NCI-H2196 (cell line): Measurements from ENCODE around the gene TPSG1.
"Not testable (repeated sequence)": the region's sequence is repeated elsewhere in the genome, so short reads cannot be mapped to it uniquely, and the experiment has no call there.

Experiments
- DNase-seq: peaks from one replicate; lab custom pipeline; 2025; ENCODE audit not compliant: unreplicated experiment; lab: John Stamatoyannopoulos, UW

The TPSG1 gene

GRCh38 chr16:1257561-1258224 lies 32.6 kb upstream of the TPSG1 start:
- no peak for DNase-seq

GRCh38 chr16:1256874-1257322 lies 31.8 kb upstream of the TPSG1 start:
- DNase-seq = no peak

GRCh38 chr16:1256296-1256873 lies 31.3 kb upstream of the TPSG1 start:
- not testable (repeated sequence) for DNase-seq

- DNase-seq = not testable (repeated sequence)
Observed at GRCh38 chr16:1255276-1256122, 30.4 kb upstream of the TPSG1 start, which contains the start of gene TPSD1. Gene TPSD1 (plus strand): TSS chr16:1256069. CDS start chr16:1256281, 212 bp downstream.

- not testable (repeated sequence) for DNase-seq
Observed at GRCh38 chr16:1254821-1255220, 29.8 kb upstream of the TPSG1 start.

- not testable (repeated sequence) for DNase-seq
Observed at GRCh38 chr16:1253701-1254364, 28.8 kb upstream of the TPSG1 start.

- DNase-seq = not testable (repeated sequence)
Observed at GRCh38 chr16:1249031-1249755, 24.1 kb upstream of the TPSG1 start.

- DNase-seq = not testable (repeated sequence)
Observed at GRCh38 chr16:1247903-1248537, 23.0 kb upstream of the TPSG1 start.

GRCh38 chr16:1245452-1246020 lies 20.5 kb upstream of the TPSG1 start:
- no peak for DNase-seq

- DNase-seq = no peak
Observed at GRCh38 chr16:1244881-1245280, 19.8 kb upstream of the TPSG1 start.

GRCh38 chr16:1243907-1244850 lies 19.1 kb upstream of the TPSG1 start:
- DNase-seq = not testable (repeated sequence)

- not testable (repeated sequence) for DNase-seq
Observed at GRCh38 chr16:1243363-1243762, 18.3 kb upstream of the TPSG1 start.

GRCh38 chr16:1241081-1241480 lies 16.0 kb upstream of the TPSG1 start:
- DNase-seq = not testable (repeated sequence)

GRCh38 chr16:1240436-1240835 lies 15.4 kb upstream of the TPSG1 start, which contains the start of gene TPSAB1:
Gene TPSAB1 (plus strand): TSS chr16:1240705. CDS start chr16:1240939, 234 bp downstream.
- not testable (repeated sequence) for DNase-seq

GRCh38 chr16:1239575-1239974 lies 14.5 kb upstream of the TPSG1 start:
- not testable (repeated sequence) for DNase-seq

GRCh38 chr16:1238909-1239308 lies 13.8 kb upstream of the TPSG1 start:
- DNase-seq = not testable (repeated sequence)

GRCh38 chr16:1237990-1238389 lies 12.9 kb upstream of the TPSG1 start:
- no peak for DNase-seq

- not testable (repeated sequence) for DNase-seq
Observed at GRCh38 chr16:1236659-1237058, 11.6 kb upstream of the TPSG1 start.
